Mesodermal cell (in vitro differentiated cells): Measurements from ENCODE around the gene TOMM7.

Experiments used
- H3K27ac ChIP-seq: 2 replicates; pipeline ENCODE4 v1.7.0; 2013; ENCODE audit warnings: mild to moderate bottlenecking, low read depth, low read length, moderate library complexity; ENCODE audit not compliant: severe bottlenecking
- H3K36me3 ChIP-seq: 2 replicates; pipeline ENCODE4 v1.7.1; 2013; ENCODE audit warnings: mild to moderate bottlenecking, low read length, moderate library complexity; ENCODE audit not compliant: control insufficient read depth, insufficient read depth
- H3K4me1 ChIP-seq: one replicate; pipeline ENCODE4 v1.7.1; 2013; ENCODE audit warnings: mild to moderate bottlenecking, low read length; ENCODE audit not compliant: insufficient read depth, control insufficient read depth, poor library complexity, severe bottlenecking
- H3K4me3 ChIP-seq: 2 replicates; pipeline ENCODE4 v1.7.0; 2013; ENCODE audit warnings: low read length, control low read depth, mild to moderate bottlenecking; ENCODE audit not compliant: insufficient read depth, poor library complexity, severe bottlenecking; ENCODE audit errors: extremely low read depth
- H3K9me3 ChIP-seq: 2 replicates; pipeline ENCODE4 v1.7.1; 2013; ENCODE audit warnings: mild to moderate bottlenecking, low read length, moderate library complexity; ENCODE audit not compliant: control insufficient read depth
- WGBS, 2 experiments: methylation state at CpG; one replicate each; pipeline ENCODE4 v1.1.5; 2013; ENCODE audit warnings: missing lambda C conversion rate in 2 of 2; ENCODE audit not compliant: insufficient coverage in 2 of 2; 5-methylcytosine and 5-hydroxymethylcytosine counted together

The TOMM7 gene

DNA sequence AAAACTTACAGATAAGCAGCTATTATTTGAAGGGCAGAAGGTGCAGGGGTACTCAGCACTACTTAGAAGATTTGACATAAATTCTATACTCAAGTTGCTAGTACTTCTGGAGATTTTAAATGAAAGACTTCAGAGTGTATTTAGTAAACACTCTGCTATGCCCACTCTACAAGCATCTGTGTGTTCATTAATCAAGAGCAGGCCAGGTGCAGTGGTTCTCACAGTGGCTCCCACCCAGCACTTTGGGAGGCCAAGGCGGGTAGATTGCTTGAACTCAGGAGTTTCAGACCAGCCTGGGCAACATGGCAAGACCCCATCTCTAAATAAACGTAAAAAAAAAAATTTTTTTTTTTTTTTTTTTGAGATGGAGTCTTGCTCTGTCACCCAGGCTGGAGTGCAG is 38.9 kb upstream of the TOMM7 start:
- WGBS, 2 experiments: no CpG with 5 or more reads among the region's 2 CpGs
- Histone ChIP-seq H3K9me3 (peaks cover 4% of the 10 kb centered on the region), H3K4me3 (no peak overlapping the region), H3K4me1 (peaks cover 8% of the 10 kb centered on the region), H3K36me3 (peaks cover 47% of the 10 kb centered on the region), H3K27ac (no peak overlapping the region)

DNA sequence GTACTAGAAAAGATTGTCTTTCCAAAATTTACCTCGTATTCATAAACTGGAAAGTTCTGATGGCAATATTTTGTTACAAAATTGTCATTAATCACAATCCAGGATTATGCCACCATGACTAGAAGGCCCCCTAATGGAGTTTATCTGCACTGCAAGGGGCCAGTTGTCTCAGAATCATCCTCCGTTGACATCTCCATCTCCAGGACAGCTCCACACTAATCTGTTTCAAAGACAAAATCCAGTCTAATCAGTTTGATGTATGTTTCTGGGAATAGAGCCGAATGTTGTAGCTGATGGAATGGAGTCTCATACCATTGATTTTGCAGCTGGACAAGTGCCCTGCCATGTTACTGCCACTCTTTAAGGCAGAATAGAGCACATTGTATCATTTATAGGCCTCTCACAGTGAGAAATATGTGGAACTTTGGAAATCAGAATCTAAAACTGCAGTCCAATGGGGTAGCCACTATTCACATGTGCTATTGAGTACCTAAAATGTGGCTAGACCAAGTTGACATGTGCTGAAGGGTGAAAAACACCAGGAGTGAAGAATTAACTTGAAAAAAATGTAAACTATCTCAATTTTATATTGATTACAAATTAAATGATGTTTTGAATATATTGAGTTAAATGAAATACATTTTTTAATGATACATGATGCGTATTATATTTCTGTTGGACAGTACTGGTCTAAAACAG is 38.3 kb upstream of the TOMM7 start:
- peaks cover 53% of the 10 kb centered on the region for H3K36me3 ChIP-seq
- H3K27ac ChIP-seq: no peak overlapping the region
- H3K9me3 ChIP-seq: peaks cover 4% of the 10 kb centered on the region
- no peak overlapping the region for H3K4me3 ChIP-seq
- WGBS, 2 experiments: 84 to 100% methylated on average over 1 to 3 of the region's 4 CpGs
- peaks cover 14% of the 10 kb centered on the region for H3K4me1 ChIP-seq

DNA sequence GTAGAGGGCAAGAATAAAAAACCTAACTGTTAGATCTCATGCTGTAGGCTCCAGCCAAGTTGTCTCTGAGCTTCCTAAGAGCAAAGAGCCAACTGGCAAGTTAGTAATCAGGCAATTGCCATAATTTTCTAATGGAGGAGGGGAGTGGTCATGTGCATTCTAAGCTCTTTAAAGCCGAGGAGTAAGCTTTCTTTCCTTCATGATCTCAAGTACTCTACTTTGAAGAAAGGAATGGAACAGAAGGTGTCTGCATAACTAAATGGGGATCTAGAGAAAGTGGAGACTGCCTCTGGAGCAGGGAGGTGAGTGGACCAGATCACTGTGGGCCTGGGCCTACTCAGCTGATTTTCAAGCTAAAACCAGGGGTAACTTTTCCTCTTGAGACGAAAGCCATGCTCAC is 37.7 kb upstream of the TOMM7 start:
- 100% methylated on average over 1 of the region's 2 CpGs; no CpG with 5 or more reads in 1 of the 2 experiments for WGBS, 2 experiments
- H3K4me3 ChIP-seq: no peak overlapping the region
- H3K4me1 ChIP-seq: peaks cover 18% of the 10 kb centered on the region
- H3K27ac ChIP-seq: no peak overlapping the region
- H3K9me3 ChIP-seq: peaks cover 4% of the 10 kb centered on the region
- peaks cover 54% of the 10 kb centered on the region for H3K36me3 ChIP-seq

DNA sequence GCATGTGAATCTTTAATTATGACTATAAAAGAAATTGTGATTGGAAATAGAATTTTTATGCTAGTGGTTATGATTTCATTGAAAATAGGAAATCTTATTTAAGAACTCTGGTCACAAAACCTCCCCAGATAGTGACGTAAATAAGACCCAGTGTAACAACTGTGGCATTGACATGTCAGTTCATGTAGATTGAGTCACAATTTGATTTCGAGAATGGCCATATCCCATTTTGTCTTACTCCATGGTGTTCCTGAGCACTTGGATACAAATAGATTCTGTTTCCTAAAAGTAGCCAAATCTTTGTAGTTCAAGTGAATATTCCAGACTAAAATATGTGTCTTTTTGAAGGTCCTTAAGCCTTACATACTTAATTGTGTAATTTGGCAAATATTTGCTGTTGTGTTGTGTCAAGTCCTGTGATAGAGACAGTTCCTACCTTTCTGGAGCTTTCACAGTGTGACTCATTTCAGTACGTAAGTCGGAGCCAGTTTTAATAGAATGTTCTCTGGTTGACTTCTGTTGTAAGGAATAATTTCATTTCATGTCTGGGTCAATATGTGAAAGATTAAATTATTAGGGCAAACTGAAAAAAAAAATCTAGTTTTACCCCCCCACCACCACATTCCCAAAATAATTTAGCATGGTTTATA is 37.1 kb upstream of the TOMM7 start:
- Histone ChIP-seq H3K4me1 (peaks cover 18% of the 10 kb centered on the region), H3K4me3 (no peak overlapping the region), H3K36me3 (peaks cover 54% of the 10 kb centered on the region), H3K9me3 (peaks cover 4% of the 10 kb centered on the region), H3K27ac (no peak overlapping the region)
- WGBS, 2 experiments: 90 to 93% methylated on average over 2 to 3 of the region's 4 CpGs

DNA sequence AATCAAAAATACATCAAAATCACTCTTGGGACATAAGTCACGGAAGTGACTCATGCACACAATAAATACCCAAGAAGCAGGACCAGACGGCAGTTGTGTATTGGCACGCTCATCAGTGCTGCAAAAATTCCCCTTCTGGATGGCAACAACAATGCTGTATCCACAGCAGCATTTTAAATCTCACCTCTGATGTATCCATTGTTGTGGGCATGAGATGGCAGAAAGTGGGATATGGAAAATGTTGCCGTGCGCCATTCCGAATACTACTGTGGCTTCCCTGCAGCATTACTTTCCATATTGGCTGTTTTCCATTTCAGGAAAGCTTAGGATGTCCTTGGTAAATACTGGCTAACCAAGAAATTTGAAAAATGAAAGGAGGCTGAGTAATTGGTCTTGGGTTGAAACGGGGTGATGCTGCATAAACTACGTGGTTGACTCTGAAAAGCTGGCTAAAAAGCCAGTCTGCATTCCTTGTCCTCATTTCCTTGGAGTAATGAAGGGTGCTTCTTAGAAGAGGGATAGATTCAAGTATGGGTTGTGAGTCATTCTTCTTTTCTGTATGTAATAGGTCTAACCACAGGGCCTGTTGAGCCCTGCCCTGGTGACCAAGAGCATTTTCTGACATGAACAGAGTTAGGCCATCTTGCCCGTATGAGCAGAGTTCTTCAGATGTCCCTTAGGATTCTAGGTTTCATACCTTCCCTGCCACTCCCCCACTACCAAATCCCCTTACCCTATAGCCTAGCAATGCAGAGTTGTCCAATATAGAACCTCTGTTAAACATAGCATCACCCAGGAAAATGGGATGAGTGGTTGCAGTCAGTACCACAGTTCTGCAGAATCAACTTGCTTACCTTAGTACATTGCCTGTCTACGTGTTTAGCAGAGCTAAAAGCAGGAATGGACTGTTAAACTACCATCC is 36.3 kb upstream of the TOMM7 start:
- H3K36me3 ChIP-seq: peaks cover 54% of the 10 kb centered on the region
- peaks cover 15% of the 10 kb centered on the region for H3K4me1 ChIP-seq
- H3K9me3 ChIP-seq: no peaks in the 10 kb centered on the region
- 90 to 93% methylated on average over 8 to 9 of the region's 10 CpGs for WGBS, 2 experiments
- H3K27ac ChIP-seq: peak overlapping the region; percentile 17
- no peak overlapping the region for H3K4me3 ChIP-seq

DNA sequence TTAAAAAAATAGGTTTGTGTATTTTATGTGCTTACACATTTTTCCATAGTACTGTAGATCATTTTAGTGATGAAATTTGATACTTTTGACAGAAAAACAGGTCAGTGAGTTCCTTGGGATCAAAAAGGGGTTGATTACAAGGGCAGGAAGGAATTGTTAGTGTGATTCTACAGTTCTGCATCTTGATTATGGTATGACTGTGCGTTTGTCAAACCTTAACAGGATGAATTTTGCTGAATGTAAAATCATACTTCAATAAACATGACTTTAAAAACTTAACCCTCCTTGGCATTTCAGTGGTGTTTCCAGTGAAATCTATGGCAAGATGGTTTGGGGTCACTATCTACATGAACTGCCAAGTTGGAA is 35.6 kb upstream of the TOMM7 start:
- Histone ChIP-seq H3K4me3 (no peak overlapping the region), H3K36me3 (peaks cover 51% of the 10 kb centered on the region), H3K4me1 (peaks cover 15% of the 10 kb centered on the region), H3K9me3 (no peaks in the 10 kb centered on the region), H3K27ac (no peak overlapping the region)
- WGBS, 2 experiments: no CpG with 5 or more reads among the region's 1 CpG

DNA sequence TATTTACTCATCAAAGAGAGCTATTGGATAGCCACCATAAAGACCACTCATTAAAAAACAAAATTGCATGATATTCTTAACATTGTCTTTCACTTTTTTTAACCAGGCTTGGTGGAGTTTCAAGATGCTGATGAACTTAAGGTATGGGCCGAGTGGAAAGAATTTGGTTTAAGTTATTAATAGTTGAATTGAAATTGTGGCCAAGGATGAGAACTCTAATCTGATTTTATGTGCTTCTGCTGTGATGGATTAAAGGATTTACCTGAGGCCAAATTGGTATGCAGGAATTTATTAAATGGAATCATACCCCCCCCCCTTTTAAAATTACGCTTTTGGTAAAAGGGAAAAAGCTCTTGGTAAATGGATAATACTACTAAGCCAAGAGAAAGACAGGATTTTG is 33.8 kb upstream of the TOMM7 start:
- WGBS, 2 experiments: 100% methylated on average over 1 of the region's 2 CpGs
- Histone ChIP-seq H3K4me3 (no peak overlapping the region), H3K4me1 (peaks cover 15% of the 10 kb centered on the region), H3K36me3 (peaks cover 46% of the 10 kb centered on the region), H3K9me3 (no peaks in the 10 kb centered on the region), H3K27ac (no peak overlapping the region)

DNA sequence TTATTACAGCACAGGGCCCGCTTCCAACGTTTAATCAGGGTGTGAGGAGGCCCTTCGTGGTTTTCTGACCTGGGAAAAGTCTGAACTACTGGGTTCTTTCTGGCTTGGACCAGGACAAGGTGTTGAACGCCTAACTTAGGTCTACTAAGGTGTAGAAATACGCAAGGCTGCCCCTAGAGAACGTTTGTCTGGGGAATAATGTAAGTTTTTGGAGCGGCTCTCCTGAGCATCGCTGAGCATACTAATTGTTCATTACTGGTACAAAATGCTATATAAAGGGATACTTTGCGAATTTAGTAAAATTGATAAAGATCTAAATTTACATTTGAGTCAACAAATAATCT is 32.4 kb upstream of the TOMM7 start:
- 6 to 14% methylated on average over 5 of the region's 9 CpGs for WGBS, 2 experiments
- H3K27ac ChIP-seq: peak overlapping the region; percentile 80
- peaks cover 15% of the 10 kb centered on the region for H3K4me1 ChIP-seq
- peaks cover 36% of the 10 kb centered on the region for H3K36me3 ChIP-seq
- no peaks in the 10 kb centered on the region for H3K9me3 ChIP-seq
- peak overlapping the region; percentile 68 for H3K4me3 ChIP-seq

DNA sequence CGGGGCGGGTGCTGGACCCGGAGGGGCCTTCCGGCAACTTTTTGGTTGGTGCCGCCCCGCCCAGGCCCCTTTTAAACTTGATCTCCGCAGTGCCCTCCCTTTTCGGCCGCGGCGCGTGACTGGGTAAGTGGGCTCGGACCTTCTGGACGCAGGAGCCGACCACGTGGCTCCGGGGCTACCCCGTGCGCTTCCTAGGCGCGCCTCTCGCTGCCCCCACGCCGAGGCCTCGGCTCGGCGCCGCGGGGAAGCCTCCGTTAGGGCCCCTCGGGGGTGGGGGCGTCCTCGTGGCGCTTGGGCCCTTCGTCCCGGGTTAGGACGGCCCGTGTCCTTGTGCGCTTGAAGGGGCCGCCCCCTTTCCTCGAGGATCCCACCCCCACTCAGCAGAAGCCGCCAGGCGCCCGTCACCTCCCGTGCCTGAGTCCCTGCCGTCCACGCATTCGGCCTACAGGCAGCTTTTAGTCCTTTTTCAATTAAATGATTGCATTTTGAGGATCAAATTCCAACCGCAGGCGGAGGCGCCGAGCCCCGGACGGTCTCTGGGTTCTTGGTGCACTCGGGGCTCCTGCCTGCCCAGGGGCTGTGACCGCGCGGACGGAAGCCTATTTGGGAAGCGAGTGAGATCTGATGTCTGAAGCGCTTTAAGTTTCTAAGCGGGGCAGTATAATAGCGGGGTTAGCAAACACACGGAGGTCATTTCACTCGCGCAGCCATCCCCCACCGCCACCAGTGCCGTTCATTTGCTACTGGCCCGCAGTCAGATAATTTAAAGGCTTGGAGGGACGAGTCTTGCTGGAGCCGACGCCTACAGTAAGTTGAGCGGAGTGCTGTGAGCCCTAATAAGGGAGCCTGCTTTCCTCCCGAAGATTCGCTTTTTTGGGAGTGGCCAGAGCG is 31.8 kb upstream of the TOMM7 start:
- H3K4me3 ChIP-seq: peak overlapping the region; percentile 68
- no peaks in the 10 kb centered on the region for H3K9me3 ChIP-seq
- peaks cover 36% of the 10 kb centered on the region for H3K36me3 ChIP-seq
- H3K4me1 ChIP-seq: peaks cover 15% of the 10 kb centered on the region
- H3K27ac ChIP-seq: peak overlapping the region; percentile 80
- 0 to 1% methylated on average over 56 to 58 of the region's 76 CpGs for WGBS, 2 experiments

DNA sequence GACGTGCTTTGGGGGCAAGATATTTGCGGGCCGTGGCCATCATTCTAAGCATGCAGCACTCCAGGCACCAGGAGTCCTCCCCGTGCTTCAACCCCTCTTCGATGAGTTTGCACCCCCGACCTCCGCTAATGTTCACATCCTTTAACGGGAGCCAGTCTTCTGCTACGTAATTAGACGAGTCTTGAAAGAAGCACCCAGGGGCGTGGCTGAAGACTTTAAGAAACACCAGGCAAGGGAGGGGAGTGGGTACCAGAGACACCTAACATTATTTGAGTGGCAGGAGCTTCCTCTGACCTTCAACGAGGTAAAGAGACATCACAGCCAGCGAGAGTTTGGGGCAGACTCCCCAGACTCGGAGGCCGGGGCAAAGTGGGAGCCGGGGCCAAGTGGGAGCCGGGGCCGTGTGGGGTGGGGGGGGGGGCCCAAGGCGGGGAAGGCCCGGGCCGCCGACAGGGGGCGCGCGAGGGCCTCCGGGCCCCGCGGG is 31.1 kb upstream of the TOMM7 start:
- Histone ChIP-seq H3K4me1 (peaks cover 15% of the 10 kb centered on the region), H3K9me3 (no peaks in the 10 kb centered on the region), H3K27ac (no peak overlapping the region), H3K4me3 (peak overlapping the region; percentile 68), H3K36me3 (peaks cover 29% of the 10 kb centered on the region)
- WGBS, 2 experiments: 33 to 69% methylated on average over 13 to 20 of the region's 28 CpGs
